Liver (tissue), 3 donors: ENCODE results near the gene CA10.

Source experiments
- EGR1 ChIP-seq, 2 donors: IDR thresholded peaks; 2 replicates each; pipeline ENCODE4 v1.6.1; 2016 to 2018; ENCODE audit warnings: antibody characterized with exemption in 2 of 2, low read depth in 2 of 2
- YY1 ChIP-seq: IDR thresholded peaks from 2 replicates; pipeline ENCODE4 v1.6.1; 2016; ENCODE audit warnings: antibody characterized with exemption, mild to moderate bottlenecking
- TF ChIP-seq, protein P1 (sequence below): fragments of 150-350 bp; IDR thresholded peaks from 2 replicates; pipeline ENCODE4 v1.5.1; 2017; ENCODE audit warnings: improper control_type of control experiment, low read depth, low read length; ENCODE audit not compliant: missing input control
- donor health status: healthy.
- donor health status: healthy.

- TF ChIP-seq EGR1 (IDR thresholded peaks at IDR 0.05; ENCODE audit: low read depth in 2 of 2) (no peak), YY1 (no peak)
- TF ChIP-seq, protein P1, sequence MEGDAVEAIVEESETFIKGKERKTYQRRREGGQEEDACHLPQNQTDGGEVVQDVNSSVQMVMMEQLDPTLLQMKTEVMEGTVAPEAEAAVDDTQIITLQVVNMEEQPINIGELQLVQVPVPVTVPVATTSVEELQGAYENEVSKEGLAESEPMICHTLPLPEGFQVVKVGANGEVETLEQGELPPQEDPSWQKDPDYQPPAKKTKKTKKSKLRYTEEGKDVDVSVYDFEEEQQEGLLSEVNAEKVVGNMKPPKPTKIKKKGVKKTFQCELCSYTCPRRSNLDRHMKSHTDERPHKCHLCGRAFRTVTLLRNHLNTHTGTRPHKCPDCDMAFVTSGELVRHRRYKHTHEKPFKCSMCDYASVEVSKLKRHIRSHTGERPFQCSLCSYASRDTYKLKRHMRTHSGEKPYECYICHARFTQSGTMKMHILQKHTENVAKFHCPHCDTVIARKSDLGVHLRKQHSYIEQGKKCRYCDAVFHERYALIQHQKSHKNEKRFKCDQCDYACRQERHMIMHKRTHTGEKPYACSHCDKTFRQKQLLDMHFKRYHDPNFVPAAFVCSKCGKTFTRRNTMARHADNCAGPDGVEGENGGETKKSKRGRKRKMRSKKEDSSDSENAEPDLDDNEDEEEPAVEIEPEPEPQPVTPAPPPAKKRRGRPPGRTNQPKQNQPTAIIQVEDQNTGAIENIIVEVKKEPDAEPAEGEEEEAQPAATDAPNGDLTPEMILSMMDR, result no peak
These were observed 74.3 kb downstream of the CA10 start for GRCh38 chr17:52084176-52084575.
